Activated CD4-positive, CD25-positive, alpha-beta regulatory T cell treated with anti-CD3 and anti-CD28 coated beads, Interleukin-2, amount 50 U/mL, for 16 hours (primary cell): Measurements from ENCODE around the gene ANGPTL4.
"Not testable (repeated sequence)": the region's sequence is repeated elsewhere in the genome, so short reads cannot be mapped to it uniquely, and the experiment has no call there.

Experiments
- DNase-seq: peaks from one replicate; pipeline ENCODE4 v3.0.0-alpha.2; 2020; ENCODE audit warnings: low read depth, low spot score

Gene ANGPTL4

GRCh38 chr19:8361921-8362793, 1.8 kb upstream of the ANGPTL4 start:
- DNase-seq: no peak

- DNase-seq: no peak
Observed at GRCh38 chr19:8366121-8366581, 2.2 kb downstream of the ANGPTL4 start.

DNA sequence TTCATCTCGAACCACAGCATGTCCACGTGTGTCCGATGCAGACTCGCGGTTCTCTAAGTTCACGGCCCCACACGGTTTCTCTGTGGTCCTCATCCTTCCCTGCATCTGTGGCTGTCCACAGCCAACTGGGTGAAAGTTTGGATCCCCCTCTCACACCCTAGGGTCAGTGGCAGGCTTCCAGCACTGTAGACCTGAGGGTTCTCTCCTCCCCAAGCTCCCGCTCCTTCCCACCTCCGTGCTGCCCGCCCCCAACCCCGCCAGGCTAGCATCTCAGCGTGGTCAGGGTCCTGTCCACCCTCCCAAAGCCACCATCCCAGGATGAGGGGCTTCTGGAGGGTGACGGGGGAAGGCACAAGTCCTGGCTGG, 3.0 kb downstream of the ANGPTL4 start:
- DNase-seq: no peak

- no peak for DNase-seq
Observed at GRCh38 chr19:8367327-8368001, 3.5 kb downstream of the ANGPTL4 start.

DNA sequence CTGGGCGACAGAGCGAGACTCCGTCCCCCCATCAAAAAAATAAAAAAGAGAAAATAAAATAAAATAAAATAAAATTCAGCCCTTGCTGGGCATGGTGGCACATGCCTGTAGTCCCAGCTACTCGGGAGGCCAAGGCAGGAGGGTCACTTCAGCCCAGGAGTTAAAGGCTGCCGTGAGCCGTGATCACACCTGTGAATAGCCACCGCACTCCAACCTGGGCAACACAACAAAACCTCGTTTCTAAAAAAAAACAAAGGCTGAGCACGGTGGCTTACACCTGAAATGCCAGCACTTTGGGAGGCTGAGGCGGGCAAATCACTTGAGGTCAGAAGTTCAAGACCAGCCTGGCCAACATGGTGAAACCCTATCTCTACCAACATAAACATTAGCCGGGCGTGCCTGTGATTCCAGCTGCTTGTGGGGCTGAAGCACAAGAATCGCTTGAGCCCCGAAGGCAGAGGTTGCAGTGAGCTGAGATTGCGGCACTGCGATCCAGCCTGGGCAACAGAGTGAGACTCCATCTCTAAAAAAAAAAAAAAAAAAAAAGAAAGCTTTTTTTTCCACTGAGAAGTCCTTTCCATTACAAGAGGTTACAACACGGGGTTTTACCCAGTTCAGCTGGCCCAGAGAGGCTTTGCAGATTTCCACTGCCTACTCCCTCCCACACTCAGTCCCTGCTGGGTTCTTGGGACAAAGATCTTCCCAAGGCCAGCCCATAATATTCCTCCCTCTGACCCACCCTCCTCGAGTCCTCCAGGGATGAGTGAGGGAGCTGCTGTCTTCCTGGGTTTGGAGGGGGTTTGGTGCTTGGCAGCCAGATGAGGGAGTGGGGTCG, 6.4 kb downstream of the ANGPTL4 start:
- DNase-seq: no peak

- DNase-seq: no peak
Observed at GRCh38 chr19:8371011-8371804, 7.3 kb downstream of the ANGPTL4 start.

DNA sequence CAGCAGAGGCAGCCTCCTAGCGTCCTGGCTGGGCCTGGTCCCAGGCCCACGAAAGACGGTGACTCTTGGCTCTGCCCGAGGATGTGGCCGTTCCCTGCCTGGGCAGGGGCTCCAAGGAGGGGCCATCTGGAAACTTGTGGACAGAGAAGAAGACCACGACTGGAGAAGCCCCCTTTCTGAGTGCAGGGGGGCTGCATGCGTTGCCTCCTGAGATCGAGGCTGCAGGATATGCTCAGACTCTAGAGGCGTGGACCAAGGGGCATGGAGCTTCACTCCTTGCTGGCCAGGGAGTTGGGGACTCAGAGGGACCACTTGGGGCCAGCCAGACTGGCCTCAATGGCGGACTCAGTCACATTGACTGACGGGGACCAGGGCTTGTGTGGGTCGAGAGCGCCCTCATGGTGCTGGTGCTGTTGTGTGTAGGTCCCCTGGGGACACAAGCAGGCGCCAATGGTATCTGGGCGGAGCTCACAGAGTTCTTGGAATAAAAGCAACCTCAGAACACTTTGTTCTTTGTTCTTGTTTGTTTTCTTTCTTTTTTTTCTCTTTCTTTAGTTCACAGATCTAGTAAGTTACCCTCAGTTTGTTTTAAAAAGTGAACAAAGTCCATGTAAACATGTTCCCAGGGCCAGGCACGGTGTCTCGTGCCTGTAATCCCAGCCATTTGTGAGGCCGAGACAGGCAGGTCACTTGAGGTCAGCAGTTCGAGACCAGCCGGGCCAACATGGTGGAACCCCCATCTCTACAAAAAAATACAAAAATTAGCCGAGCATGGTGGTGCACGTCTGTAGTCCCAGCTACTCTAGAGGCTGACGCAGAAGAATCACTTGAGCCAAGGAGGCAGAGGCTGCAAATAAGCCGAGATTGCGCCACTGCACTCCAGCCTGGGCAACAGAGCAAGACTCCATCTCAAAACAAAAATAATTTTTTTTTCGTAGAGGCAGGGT, 10.2 kb downstream of the ANGPTL4 start:
- DNase-seq: no peak

DNA sequence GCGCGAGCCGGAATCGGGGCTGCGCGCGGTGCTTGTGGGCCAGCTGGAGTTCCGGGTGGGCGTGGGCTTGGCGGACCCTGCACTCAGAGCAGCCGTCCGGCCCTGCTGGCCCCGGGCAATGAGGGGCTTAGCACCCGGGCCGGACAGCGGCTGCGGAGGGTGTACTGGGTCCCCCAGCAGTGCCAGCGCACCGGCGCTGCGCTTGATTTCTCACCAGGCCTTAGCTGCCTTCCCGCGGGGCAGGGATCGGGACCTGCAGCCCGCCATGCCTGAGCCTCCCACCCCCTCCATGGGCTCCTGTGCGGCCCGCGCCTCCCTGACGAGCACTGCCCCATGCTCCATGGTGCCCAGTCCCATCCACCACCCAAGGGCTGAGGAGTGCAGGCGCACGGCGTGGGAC, 11.8 kb downstream of the ANGPTL4 start:
- DNase-seq: not testable (repeated sequence)

GRCh38 chr19:8376373-8376974, 12.5 kb downstream of the ANGPTL4 start:
- DNase-seq: not testable (repeated sequence)

- no peak for DNase-seq
Observed at GRCh38 chr19:8377598-8377997, 13.6 kb downstream of the ANGPTL4 start.

GRCh38 chr19:8379156-8379891, 15.4 kb downstream of the ANGPTL4 start:
- not testable (repeated sequence) for DNase-seq

GRCh38 chr19:8384569-8384968, 20.6 kb downstream of the ANGPTL4 start:
- not testable (repeated sequence) for DNase-seq

GRCh38 chr19:8385103-8385502, 21.1 kb downstream of the ANGPTL4 start:
- not testable (repeated sequence) for DNase-seq

- DNase-seq: not testable (repeated sequence)
Observed at GRCh38 chr19:8385566-8385965, 21.6 kb downstream of the ANGPTL4 start.

DNA sequence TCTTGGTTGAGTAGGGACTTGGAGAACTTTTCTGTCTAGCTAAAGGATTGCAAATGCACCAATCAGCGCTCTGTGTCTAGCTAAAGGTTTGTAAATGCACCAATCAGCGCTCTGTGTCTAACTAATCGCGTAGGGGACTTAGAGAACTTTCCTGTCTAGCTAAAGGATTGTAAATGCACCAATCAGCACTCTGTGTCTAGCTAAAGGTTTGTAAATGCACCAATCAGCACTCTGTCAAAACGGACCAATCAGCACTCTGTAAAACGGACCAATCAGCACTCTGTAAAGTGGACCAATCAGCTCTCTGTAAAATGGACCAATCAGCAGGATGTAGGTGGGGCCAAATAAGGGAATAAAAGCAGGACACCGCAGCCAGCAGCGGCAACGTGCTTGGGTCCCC, 22.5 kb downstream of the ANGPTL4 start:
- not testable (repeated sequence) for DNase-seq

GRCh38 chr19:8386990-8387389, 23.0 kb downstream of the ANGPTL4 start:
- no peak for DNase-seq

GRCh38 chr19:8387688-8388611, 24.0 kb downstream of the ANGPTL4 start:
- DNase-seq: no peak

DNA sequence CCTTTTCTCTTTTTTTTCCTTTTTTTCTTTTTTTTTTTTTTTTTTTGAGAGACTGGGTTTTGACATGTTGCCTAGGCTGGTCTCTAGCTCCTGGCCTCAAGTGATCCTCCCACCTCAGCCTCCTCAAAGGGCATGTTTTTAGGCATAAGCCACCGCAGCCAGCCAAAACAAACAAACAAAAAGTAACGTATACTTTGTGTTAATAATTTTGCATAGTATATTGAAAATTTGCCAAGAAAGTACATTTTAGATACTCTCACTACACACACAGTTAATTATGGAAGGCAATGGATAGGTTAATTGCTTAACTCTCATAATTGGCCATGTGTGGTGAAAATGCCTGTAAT, 24.6 kb downstream of the ANGPTL4 start:
- no peak for DNase-seq
